Left kidney (tissue), 2 donors: ENCODE results near the gene DSCAM. TPM values are rescaled to one million over a fixed set of nuclear protein-coding genes. Genes with fewer than 3 reads are reported as not detected.

Experiments used
- DNase-seq: peaks from one replicate; pipeline ENCODE4 v3.0.0-alpha.2; 2013
- polyA plus RNA-seq: library from polyadenylated mRNA; unstranded; fragments of 120-200 nt; gene quantifications from one replicate; pipeline ENCODE4 v1.2.1, GENCODE V29; 2013; ENCODE audit not compliant: insufficient read length

Gene DSCAM
- polyA plus RNA-seq, 1 donor: 0.03 TPM

GRCh38 chr21:39972976-39973770 lies 873.8 kb downstream of the DSCAM start:
- DNase-seq: no peak

DNA sequence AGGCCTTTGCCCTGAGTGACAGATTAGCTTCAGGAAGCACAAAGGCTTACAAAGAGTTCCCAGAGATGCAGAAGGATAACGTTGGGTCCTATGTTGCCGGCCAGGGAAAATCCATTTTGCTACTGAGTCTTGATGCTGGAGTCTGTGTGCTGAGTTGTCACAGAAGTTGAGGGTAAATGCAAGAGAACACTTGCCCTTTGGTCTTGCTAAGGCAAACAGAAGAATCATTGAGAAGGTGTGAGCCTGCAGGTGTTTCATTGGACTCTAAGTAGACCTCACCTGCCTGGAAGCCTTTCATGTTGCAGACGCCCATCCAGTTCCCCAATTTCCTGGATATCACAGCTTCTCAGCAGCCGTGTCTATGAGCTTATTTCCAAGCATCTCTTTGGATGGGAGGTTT lies 874.5 kb downstream of the DSCAM start:
- DNase-seq: no peak

- DNase-seq: no peak
Measured at GRCh38 chr21:39971956-39972355, 875.0 kb downstream of the DSCAM start.

DNA sequence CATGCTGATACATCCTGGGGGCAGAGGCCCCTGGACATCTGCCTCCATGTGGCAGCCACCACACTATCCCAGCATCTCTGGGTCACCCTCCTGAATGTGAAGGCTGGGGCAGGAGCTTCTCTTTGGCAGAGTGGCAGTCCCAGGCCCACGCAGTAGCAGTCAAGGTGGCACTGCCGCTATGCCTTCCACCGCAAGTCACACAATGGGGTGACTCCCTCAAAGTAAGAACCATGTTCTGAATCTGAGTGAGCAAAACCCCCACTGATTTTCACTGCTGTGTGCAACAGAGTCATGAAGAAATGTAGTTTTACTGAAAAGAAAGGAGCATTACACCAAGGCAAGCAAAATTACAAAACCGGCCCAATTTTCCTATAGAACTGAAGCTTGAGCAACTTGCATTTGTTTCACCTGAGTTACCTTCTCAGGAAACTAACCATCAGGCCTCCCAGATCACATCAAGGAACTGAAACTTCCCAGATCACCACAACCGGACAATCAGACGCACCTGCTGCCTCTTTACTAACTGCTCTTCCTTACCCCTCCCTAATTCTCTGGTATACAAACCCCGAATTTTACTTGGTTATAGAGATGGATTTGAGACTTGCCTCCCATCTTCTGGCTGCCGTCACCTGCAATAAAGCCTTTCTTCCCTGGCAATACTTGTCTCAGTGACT lies 877.1 kb downstream of the DSCAM start:
- DNase-seq: no peak

GRCh38 chr21:39968010-39968409 lies 878.9 kb downstream of the DSCAM start:
- no peak for DNase-seq

GRCh38 chr21:39966786-39967185 lies 880.2 kb downstream of the DSCAM start:
- DNase-seq: no peak

- no peak for DNase-seq
Measured at GRCh38 chr21:39965026-39965425, 881.9 kb downstream of the DSCAM start.

DNA sequence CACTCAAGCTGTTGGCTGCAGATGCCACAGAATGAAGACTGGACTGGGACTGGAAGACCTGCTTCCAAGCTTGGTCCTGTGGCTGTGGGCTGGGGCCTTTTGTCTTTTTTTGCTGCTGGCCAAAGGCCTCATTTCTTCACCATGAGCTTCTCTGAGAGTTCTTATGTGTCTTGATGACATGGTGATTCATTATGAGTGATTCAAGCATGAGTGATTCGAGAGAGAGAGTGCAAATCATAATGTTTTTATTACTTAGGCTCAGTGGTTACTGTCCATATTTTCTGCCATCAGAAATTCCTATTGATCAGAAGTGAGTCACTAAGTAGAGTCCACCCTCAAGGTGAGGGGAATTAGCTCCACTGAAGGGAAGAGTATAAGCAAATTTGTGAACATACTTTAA lies 885.7 kb downstream of the DSCAM start:
- DNase-seq: no peak
